HG03175 (cell line): ENCODE data around the gene CT45A1.
A peak's percentile ranks its signal among the peaks of the same experiment; 100 is the strongest.
"Not testable (repeated sequence)": the region's sequence is repeated elsewhere in the genome, so short reads cannot be mapped to it uniquely, and the experiment has no call there.

Experiments used
- ATAC-seq: cut with Tn5 transposase; IDR thresholded peaks from one replicate; pipeline ENCODE4 v1.9.1; 2021; ENCODE audit warnings: mild to moderate bottlenecking, moderate library complexity; ENCODE audit not compliant: unreplicated experiment

Gene CT45A1, protein sequence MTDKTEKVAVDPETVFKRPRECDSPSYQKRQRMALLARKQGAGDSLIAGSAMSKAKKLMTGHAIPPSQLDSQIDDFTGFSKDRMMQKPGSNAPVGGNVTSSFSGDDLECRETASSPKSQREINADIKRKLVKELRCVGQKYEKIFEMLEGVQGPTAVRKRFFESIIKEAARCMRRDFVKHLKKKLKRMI

GRCh38 chrX:135713183-135713689 is at the start of gene CT45A1:
Gene CT45A1, plus strand, starts transcription at chrX:135713639. Its CDS starts 5,302 bp downstream, at chrX:135718941.
- ATAC-seq: not testable (repeated sequence)

GRCh38 chrX:135672979-135673378 is 40.5 kb upstream of the CT45A1 start:
- ATAC-seq: not testable (repeated sequence)

DNA sequence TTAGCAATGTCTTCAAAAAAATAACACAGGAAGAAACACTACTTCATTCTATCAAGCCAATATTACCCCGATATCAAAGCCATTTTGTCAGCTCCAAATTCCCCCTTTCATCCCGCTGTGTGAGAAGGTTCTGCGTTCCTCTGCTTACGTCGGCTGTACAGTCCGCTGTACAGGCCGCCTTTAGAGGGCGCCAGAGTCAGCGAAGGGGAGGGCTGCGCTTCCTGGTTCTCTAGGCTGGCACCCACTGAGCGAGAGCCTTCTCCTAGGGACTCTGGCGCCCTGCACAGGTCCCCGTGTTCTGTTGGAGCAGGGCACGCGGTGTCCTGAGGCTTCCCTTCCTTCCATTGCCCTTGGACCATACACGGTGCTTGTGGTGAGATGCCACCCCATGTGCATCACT is 25.3 kb upstream of the CT45A1 start:
- no peak for ATAC-seq

DNA sequence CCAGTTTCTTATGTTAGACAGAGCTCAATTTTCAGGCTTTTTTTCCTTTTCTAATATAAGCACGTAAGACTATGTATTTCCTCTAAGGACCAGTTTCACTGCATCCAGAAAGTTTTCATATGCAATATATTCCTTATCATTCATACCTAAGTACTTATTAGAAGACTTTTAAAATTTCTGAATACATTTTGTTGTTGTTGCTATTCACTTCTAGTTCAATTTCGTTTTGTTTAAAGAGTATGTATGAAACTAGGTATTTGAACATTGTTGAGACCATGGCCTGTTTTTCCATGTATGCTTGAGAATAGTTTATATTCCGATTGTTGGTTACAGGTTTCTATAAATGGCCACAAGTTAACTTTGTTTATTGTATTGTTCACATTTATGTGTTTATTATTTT is 18.0 kb upstream of the CT45A1 start:
- ATAC-seq: no peak

- ATAC-seq: no peak
These were observed 15.8 kb upstream of the CT45A1 start for GRCh38 chrX:135697601-135698000.

GRCh38 chrX:135698924-135699323 is 14.5 kb upstream of the CT45A1 start:
- no peak for ATAC-seq

DNA sequence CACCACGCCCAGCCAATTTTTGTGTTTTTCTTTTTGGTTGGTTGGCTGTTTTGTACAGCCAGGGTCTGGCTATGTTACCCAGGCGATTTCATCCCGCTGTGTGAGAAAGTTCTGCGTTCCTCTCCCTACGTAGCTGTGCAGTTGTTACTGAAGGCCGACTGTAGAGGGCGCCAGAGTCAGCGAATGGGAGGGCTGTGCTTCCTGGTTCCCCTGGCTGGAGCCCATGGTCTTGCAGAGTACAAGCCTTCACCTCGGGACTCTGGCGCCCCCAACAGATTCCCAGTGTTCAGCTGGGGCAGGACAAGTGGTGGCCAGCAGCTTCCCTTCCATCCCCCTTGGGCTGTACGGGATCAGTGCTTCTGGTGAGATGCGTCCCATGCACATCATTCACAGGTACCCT is 5.6 kb upstream of the CT45A1 start:
- peak; percentile 55 for ATAC-seq

DNA sequence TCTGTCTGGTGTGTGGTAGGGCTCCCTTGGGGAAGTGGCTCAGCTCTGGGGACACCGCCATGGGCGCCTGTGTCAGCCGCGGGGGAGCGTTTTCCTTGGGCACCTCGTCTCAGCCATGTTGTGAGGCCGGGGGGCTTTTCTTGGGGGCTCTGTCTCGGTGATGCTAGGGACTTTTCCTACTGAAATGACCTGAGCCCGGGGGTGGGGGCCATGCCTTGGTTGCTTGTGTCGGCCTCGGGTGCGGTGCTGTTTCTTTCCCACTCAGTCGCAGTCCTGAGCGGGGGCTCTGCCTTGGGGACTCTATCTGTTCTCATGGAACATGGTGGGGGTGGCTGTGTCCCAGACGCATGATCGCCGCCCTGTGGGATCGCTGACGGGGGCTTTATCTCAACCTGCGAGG is 356 bp downstream of the CT45A1 start:
- no peak for ATAC-seq

GRCh38 chrX:135734666-135735065 is 21.2 kb downstream of the CT45A1 start:
- not testable (repeated sequence) for ATAC-seq

DNA sequence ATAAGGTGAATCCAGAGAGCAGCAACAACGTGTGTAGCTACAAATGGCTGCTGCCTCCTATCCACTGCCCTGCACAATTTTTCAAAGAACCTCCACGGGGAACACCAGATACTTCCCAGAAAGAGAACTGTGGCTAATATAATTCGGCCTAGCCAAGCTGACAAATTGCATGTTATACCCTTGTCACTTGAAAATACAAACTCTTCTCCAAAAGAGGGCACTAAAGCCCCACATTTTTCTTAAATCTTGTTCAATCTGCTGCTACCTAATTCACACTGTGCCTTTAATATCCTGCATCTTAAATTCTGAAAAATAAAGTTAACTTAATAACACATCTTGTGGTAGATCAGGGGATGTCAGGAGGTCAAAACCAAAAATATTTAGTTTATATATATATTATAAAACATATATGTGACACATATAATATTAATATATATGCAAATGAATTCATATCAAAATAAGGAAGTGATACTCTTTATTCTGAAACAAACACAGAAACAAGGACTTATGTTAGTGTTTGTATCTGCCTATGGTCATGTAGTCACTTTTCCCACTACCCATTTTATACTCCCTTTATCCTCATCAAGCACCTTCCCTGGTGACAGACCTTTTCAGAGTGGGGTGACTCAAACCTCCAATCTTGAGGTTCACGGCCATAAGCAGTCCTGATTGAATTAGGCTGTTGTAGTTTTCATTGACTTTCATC is 24.1 kb downstream of the CT45A1 start:
- peak; percentile 66 for ATAC-seq

- no peak for ATAC-seq
These were observed 27.3 kb downstream of the CT45A1 start for GRCh38 chrX:135740681-135741149.

- ATAC-seq: no peak
These were observed 27.8 kb downstream of the CT45A1 start for GRCh38 chrX:135741192-135741715.

GRCh38 chrX:135744739-135745138 is 31.3 kb downstream of the CT45A1 start:
- ATAC-seq: not testable (repeated sequence)

DNA sequence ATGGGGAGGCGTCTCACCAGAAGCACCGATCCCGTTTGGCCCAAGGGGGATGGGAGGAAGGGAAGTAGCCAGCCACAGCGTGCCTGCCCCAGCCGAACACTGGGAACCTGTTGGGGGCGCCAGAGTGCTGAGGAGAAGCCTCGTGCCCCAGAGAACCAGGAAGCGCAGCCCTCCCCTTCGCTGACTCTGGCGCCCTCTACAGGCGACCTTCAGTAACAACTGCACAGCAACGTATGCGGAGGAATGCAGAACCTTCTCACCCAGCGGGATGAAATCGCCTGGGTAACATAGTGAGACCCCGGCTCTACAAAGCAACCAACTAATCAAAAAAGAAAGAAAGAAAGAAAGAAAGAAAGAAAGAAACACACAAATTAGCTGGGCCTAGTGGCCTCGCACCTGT is 54.7 kb downstream of the CT45A1 start, which contains the start of gene CT45A3:
Gene CT45A3, minus strand, starts transcription at position 101 of the 400 bp plus-strand sequence. CDS start 3,747 bp downstream, outside the sequence.
- not testable (repeated sequence) for ATAC-seq
